Measurements from ENCODE around the gene KRTAP13-4. TPM values are rescaled to one million over a fixed set of nuclear protein-coding genes. Genes with fewer than 3 reads are reported as not detected.
A peak's percentile ranks its signal among the peaks of the same experiment; 100 is the strongest.

KRTAP13-4 gene
- not detected for total RNA-seq

DNA sequence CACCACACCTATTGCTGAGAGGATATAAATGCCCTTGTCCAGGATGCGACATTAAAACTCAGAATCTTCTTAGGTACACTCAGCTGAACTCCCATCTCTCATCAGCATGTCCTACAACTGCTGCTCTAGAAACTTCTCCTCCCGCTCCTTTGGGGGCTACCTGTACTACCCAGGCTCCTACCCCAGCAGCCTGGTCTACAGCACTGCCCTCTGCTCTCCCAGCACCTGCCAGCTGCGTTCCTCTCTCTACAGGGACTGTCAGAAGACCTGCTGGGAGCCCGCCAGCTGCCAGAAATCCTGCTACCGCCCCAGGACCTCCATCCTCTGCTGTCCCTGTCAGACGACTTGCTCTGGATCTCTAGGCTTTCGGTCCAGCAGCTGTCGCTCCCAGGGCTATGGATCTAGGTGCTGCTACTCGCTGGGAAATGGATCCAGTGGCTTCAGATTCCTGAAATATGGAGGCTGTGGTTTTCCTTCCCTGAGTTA is at the start of gene KRTAP13-4:
Gene KRTAP13-4 (plus strand): TSS at position 51 of the 486 bp plus-strand sequence. CDS start 56 bp downstream, at position 107.
- no peak for ATAC-seq
- Mint-ChIP-seq H3K36me3 (no peaks in the 10 kb centered on the region), H3K9me3 (no peaks in the 10 kb centered on the region), H3K27ac (no peak within 1 kb of the TSS)
- no peak for DNase-seq (ENCODE audit: low spot score in 2 of 2)

DNA sequence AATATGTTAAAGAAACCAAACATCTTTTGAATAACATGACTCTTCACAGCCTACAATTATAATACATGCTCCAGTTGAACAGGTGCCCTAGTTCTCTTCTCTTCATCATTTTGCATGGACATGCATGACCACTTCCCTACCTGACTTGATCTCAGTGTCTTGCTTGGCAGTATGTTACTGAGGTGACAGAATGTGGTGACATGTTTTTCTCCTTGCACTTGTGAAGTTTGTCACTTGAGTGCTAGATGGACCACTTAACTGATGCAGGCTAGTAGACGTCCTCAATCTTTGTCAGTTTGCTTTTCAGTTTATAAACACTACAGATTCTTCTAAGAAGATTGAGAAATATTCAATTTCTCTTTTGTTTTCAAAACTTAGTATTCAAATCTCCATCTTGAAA is 47.8 kb upstream of the KRTAP13-4 start:
- H3K36me3 Mint-ChIP-seq, result no peaks in the 10 kb centered on the region
- no peak overlapping the region for H3K27ac Mint-ChIP-seq
- DNase-seq (ENCODE audit: low spot score in 2 of 2), result no peak
- H3K9me3 Mint-ChIP-seq, result peaks cover 3 to 7% of the 10 kb centered on the region in 2 donors
- ATAC-seq, result no peak

GRCh38 chr21:30391492-30392025 is 38.5 kb upstream of the KRTAP13-4 start:
- no peak for ATAC-seq
- H3K9me3 Mint-ChIP-seq, result peaks cover 0 to 8% of the 10 kb centered on the region in 2 donors
- no peak overlapping the region for H3K27ac Mint-ChIP-seq
- no peaks in the 10 kb centered on the region for H3K36me3 Mint-ChIP-seq
- no peak for DNase-seq (ENCODE audit: low spot score in 2 of 2)

GRCh38 chr21:30395731-30396130 is 34.3 kb upstream of the KRTAP13-4 start, which contains the start of gene KRTAP13-1:
TSS of gene KRTAP13-1 (plus strand) at chr21:30396031. CDS start at chr21:30396087, 56 bp downstream.
- no peak for DNase-seq (ENCODE audit: low spot score in 2 of 2)
- Mint-ChIP-seq H3K36me3 (no peaks in the 10 kb centered on the region), H3K9me3 (peaks cover 0 to 3% of the 10 kb centered on the region in 2 donors), H3K27ac (no peak within 1 kb of the TSS)
- no peak for ATAC-seq

- peaks cover 0 to 14% of the 10 kb centered on the region in 2 donors for H3K36me3 Mint-ChIP-seq
- peak in 1 of 2 donors; percentile 3 for DNase-seq (ENCODE audit: low spot score in 2 of 2)
- ATAC-seq, result peak in 1 of 2 donors; percentile 65
- peaks cover 9 to 10% of the 10 kb centered on the region in 2 donors for H3K9me3 Mint-ChIP-seq
- H3K27ac Mint-ChIP-seq, result no peak overlapping the region
Observed at GRCh38 chr21:30408782-30409494, 21.1 kb upstream of the KRTAP13-4 start.

DNA sequence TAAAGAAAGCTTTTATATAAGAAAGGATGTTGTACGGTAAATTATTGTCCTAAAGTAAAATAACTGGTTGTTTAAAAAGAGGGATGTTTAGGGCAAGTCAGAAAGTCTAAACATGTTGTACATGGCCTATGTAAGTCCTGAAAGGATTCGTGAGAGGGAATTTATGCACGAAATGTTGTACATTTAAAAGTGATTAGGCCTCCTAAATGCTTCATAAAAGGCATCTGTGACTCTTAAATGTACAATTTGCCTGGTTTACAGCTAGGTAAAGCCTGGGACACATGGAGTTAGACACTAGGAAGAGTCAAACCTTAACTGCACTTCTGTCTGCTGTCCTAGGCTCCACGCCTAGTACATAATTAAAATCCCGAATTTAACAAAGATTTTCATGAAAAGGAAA is 14.0 kb upstream of the KRTAP13-4 start:
- DNase-seq (ENCODE audit: low spot score in 2 of 2), result no peak
- ATAC-seq, result no peak
- peaks cover 0 to 3% of the 10 kb centered on the region in 2 donors for H3K36me3 Mint-ChIP-seq
- peaks cover 0 to 4% of the 10 kb centered on the region in 2 donors for H3K9me3 Mint-ChIP-seq
- no peak overlapping the region for H3K27ac Mint-ChIP-seq

DNA sequence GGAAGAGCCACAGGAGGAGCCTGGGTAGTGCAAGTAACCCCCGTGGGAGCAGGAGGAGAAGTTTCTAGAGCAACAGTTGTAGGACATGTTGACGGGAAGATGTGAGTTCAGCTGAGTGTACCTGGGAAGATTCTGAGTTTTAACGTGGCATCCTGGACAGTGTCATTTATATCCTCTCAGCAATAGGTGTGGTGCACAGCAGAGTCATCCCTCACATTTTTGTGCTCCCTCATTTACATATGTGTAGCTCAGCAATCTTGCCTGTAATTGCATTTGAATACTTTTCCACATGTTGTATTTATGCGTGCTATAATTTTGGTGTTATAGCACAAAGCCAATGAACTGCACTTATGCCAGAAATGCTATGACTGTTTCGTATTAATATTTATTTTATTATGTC is 4.2 kb upstream of the KRTAP13-4 start, which contains the start of gene KRTAP13-3:
Gene KRTAP13-3 (minus strand): TSS at position 101 of the 400 bp plus-strand sequence. CDS start 14 bp downstream, at position 87.
- ATAC-seq (no peak), DNase-seq (ENCODE audit: low spot score in 2 of 2) (no peak)
- H3K9me3 Mint-ChIP-seq, result no peaks in the 10 kb centered on the region
- no peak within 1 kb of the TSS for H3K27ac Mint-ChIP-seq
- no peaks in the 10 kb centered on the region for H3K36me3 Mint-ChIP-seq

- ATAC-seq, result no peak
- no peaks in the 10 kb centered on the region for H3K36me3 Mint-ChIP-seq
- no peak overlapping the region for H3K27ac Mint-ChIP-seq
- no peaks in the 10 kb centered on the region for H3K9me3 Mint-ChIP-seq
- DNase-seq (ENCODE audit: low spot score in 2 of 2), result no peak
Observed at GRCh38 chr21:30426731-30427130, 3.3 kb upstream of the KRTAP13-4 start.

- ATAC-seq (peak in 1 of 2 donors; percentile 61), DNase-seq (ENCODE audit: low spot score in 2 of 2) (peak in 1 of 2 donors; percentile 17)
- Mint-ChIP-seq H3K27ac (no peak overlapping the region), H3K36me3 (no peaks in the 10 kb centered on the region), H3K9me3 (no peaks in the 10 kb centered on the region)
Observed at GRCh38 chr21:30434033-30434631, 4.1 kb downstream of the KRTAP13-4 start.

DNA sequence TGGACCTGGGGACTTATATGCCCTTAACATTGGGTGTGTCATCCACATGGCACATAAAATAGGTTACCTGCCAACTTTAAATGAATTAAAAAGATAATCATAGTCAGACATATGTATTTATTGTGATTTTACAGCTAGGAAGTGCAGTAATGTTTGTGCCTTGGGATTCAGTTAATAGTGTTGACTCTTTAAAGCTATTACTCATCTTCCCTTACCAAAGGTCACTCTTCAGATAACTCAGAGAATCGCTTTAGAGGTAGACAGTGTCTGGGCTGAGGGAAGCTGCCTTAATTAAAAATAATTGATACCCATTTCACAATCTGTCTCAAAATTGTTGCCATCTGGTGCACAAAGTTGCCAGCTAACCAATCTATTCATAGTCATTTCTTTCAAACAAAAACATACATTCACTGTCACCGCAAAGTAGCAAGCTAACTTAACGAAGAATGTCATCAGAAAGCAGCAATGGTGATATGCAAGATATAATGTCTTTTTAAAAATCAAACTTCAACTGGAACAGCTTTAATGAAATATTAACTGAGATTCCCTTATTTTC is 7.1 kb downstream of the KRTAP13-4 start:
- no peaks in the 10 kb centered on the region for H3K36me3 Mint-ChIP-seq
- H3K27ac Mint-ChIP-seq, result no peak overlapping the region
- no peaks in the 10 kb centered on the region for H3K9me3 Mint-ChIP-seq
- ATAC-seq, result no peak
- no peak for DNase-seq (ENCODE audit: low spot score in 2 of 2)

GRCh38 chr21:30439975-30440374 is 10.0 kb downstream of the KRTAP13-4 start, which contains the start of gene KRTAP15-1:
TSS of gene KRTAP15-1 (plus strand) at chr21:30440275. CDS start at chr21:30440328, 53 bp downstream.
- DNase-seq (ENCODE audit: low spot score in 2 of 2) (no peak), ATAC-seq (no peak)
- H3K36me3 Mint-ChIP-seq, result no peaks in the 10 kb centered on the region

DNA sequence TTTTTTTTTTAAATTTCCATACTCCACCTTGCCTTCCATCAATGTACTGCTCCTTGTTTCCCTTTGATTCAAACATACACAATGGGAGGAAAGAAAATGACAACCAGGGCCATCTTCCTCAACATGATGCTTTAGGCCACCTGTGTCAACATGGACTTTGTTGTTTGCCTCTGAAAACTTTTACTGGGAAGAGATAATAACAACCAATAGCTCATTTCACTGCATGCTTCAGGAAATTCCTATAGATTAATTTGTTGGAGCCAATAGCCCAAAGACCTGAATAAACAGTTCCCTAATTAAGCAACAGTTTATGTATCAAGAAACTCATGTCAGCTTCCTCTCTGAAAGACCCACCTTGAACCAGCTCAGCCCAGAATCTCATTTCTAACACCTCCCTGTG is 13.2 kb downstream of the KRTAP13-4 start:
- Mint-ChIP-seq H3K36me3 (no peaks in the 10 kb centered on the region), H3K9me3 (no peaks in the 10 kb centered on the region), H3K27ac (no peak overlapping the region)
- DNase-seq (ENCODE audit: low spot score in 2 of 2) (no peak), ATAC-seq (no peak)

More at GRCh38 chr21:30439975-30440374, 10.0 kb downstream of the KRTAP13-4 start, which contains the start of gene KRTAP15-1:
- no peak within 1 kb of the TSS for H3K27ac Mint-ChIP-seq
- H3K9me3 Mint-ChIP-seq, result no peaks in the 10 kb centered on the region

DNA sequence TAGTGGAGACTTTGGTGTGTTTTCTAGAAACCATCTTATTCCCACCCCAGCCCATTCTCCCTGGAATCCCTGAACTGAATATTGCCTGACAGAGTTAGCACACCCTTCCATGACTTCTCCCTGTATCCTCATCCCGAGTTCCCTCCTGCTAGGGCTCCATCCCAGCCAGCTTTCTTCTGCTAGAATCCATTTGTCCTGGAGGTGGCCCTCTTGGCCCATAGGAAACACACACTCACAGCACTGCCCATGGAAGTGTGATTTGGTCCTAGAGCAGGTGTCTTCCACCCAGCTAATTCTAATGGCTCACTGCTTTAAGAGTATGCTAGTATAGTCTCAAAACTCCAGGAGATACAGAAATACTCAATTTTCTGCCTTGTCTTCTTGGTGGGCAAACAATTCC is 14.2 kb downstream of the KRTAP13-4 start:
- Mint-ChIP-seq H3K27ac (no peak overlapping the region), H3K9me3 (no peaks in the 10 kb centered on the region), H3K36me3 (no peaks in the 10 kb centered on the region)
- ATAC-seq (no peak), DNase-seq (ENCODE audit: low spot score in 2 of 2) (no peak)

- no peak overlapping the region for H3K27ac Mint-ChIP-seq
- DNase-seq (ENCODE audit: low spot score in 2 of 2) (no peak), ATAC-seq (no peak)
- no peaks in the 10 kb centered on the region for H3K9me3 Mint-ChIP-seq
- no peaks in the 10 kb centered on the region for H3K36me3 Mint-ChIP-seq
Observed at GRCh38 chr21:30447056-30447455, 17.0 kb downstream of the KRTAP13-4 start.

DNA sequence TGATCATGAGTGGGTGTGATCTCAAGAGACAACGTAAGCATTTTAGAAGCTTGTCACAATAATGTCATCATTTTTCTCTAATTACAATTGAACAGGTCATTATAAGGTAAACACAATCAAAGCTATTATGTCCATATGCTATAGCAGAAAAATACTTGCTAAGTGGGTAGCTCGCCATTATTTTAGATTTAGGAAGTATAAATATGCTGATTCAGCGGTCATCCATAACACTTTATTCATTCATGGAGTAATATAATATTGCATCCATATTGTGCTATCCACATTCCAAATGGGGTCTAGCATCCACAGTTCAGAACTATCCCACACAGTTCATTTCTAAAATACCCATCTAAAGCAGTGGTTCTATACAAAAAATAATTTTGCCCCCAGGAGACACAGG is 18.5 kb downstream of the KRTAP13-4 start:
- ATAC-seq, result no peak

GRCh38 chr21:30463713-30464112 is 33.7 kb downstream of the KRTAP13-4 start:
- H3K36me3 Mint-ChIP-seq, result no peaks in the 10 kb centered on the region
- ATAC-seq (no peak), DNase-seq (ENCODE audit: low spot score in 2 of 2) (no peak)
- H3K9me3 Mint-ChIP-seq, result no peaks in the 10 kb centered on the region
- H3K27ac Mint-ChIP-seq, result no peak overlapping the region

More for the DNA sequence above, 18.5 kb downstream of the KRTAP13-4 start:
- Mint-ChIP-seq H3K36me3 (no peaks in the 10 kb centered on the region), H3K27ac (no peak overlapping the region), H3K9me3 (no peaks in the 10 kb centered on the region)
- no peak for DNase-seq (ENCODE audit: low spot score in 2 of 2)
